HL-60 (cell line): ENCODE results near the gene PLA2G6.

ENCODE experiments used
- DNase-seq, 2 experiments: peaks; one replicate each; pipeline ENCODE4 v3.0.0-alpha.2; 2010 to 2020; ENCODE audit warnings: low read depth in 1 of 2, low spot score in 1 of 2
- H3K27ac ChIP-seq: fragments of 250-450 bp; sonication (Bioruptor Pico); replicated peaks from 2 replicates; pipeline ENCODE4 v1.5.1; 2020; ENCODE audit warnings: mild to moderate bottlenecking, moderate library complexity
- H3K27me3 ChIP-seq: fragments of 250-450 bp; sonication (Bioruptor Pico); 2 replicates; pipeline ENCODE4 v1.5.1; 2021; ENCODE audit warnings: mild to moderate bottlenecking, moderate library complexity; ENCODE audit not compliant: insufficient read depth, poor library complexity, severe bottlenecking
- H3K4me3 ChIP-seq: replicated peaks from 2 replicates; pipeline ENCODE4 v1.5.1; 2011; ENCODE audit warnings: mild to moderate bottlenecking, control low read depth, low read length; ENCODE audit not compliant: insufficient read depth
- CTCF ChIP-seq: IDR thresholded peaks from one replicate; pipeline ENCODE4 v1.5.1; 2011; ENCODE audit warnings: low read length, control low read depth, inconsistent platforms; ENCODE audit not compliant: insufficient read depth
- GABPA ChIP-seq: IDR thresholded peaks from 2 replicates; pipeline ENCODE4 v1.6.1; 2012; ENCODE audit warnings: low read depth
- POLR2AphosphoS5 ChIP-seq: IDR thresholded peaks from 2 replicates; pipeline ENCODE4 v1.6.1; 2012; ENCODE audit warnings: low read depth
- REST ChIP-seq: IDR thresholded peaks from 2 replicates; pipeline ENCODE4 v1.6.1; 2012; ENCODE audit warnings: low read depth; ENCODE audit not compliant: insufficient replicate concordance
- SPI1 ChIP-seq: IDR thresholded peaks from 2 replicates; pipeline ENCODE4 v1.6.1; 2012; ENCODE audit warnings: low read depth, mild to moderate bottlenecking, borderline replicate concordance

Gene PLA2G6

GRCh38 chr22:38137876-38138687 is 43.5 kb downstream of the PLA2G6 start:
- Histone ChIP-seq H3K27ac (no peak overlapping the region), H3K4me3 (no peak overlapping the region), H3K27me3 (no peaks in the 10 kb centered on the region)
- TF ChIP-seq GABPA (no peak), REST (no peak), CTCF (no peak), POLR2AphosphoS5 (no peak), SPI1 (no peak)
- DNase-seq, result no peak

GRCh38 chr22:38136607-38137006 is 45.0 kb downstream of the PLA2G6 start:
- TF ChIP-seq POLR2AphosphoS5 (no peak), GABPA (no peak), SPI1 (no peak), CTCF (no peak), REST (no peak)

GRCh38 chr22:38135133-38135706 is 46.4 kb downstream of the PLA2G6 start:
- H3K4me3 ChIP-seq, result no peak overlapping the region
- H3K27me3 ChIP-seq, result no peaks in the 10 kb centered on the region
- TF ChIP-seq REST (no peak), GABPA (no peak), SPI1 (no peak), POLR2AphosphoS5 (no peak), CTCF (no peak)
- DNase-seq, result peak; percentile 45 to 59
- no peak overlapping the region for H3K27ac ChIP-seq

More at GRCh38 chr22:38136607-38137006, 45.0 kb downstream of the PLA2G6 start:
- Histone ChIP-seq H3K27me3 (no peaks in the 10 kb centered on the region), H3K4me3 (no peak overlapping the region), H3K27ac (no peak overlapping the region)
- no peak for DNase-seq
